K562 (cell line): Measurements from ENCODE around the gene ALDH3A2. TPM values are rescaled to one million over a fixed set of nuclear protein-coding genes. Genes with fewer than 3 reads are reported as not detected.

ENCODE experiments used
- ATAC-seq: fragments of 200-7000 bp; cut with Tn5 transposase; 3 replicates; pipeline ENCODE4 v1.9.1; 2020; ENCODE audit warnings: moderate library complexity
- BruUV-seq: library from RNA; stranded (reverse); fragments of 400-500 nt; replicated peaks from 2 replicates; lab custom pipeline; 2021; lab: Mats Ljungman, UMichigan
- CTCF ChIA-PET: fragments of 300-600 bp; formaldehyde crosslinking; extraction: SDS; loops from one replicate; lab custom pipeline; 2021; ENCODE audit warnings: low intra/inter-chr PET ratio; lab: Yijun Ruan, JAX
- POLR2A ChIA-PET: fragments of 300-600, 350-650 bp; sonication (Branson Sonifier 250); formaldehyde crosslinking; extraction: SDS; loops from one replicate; lab custom pipeline; 2021; ENCODE audit warnings: antibody characterized with exemption, inconsistent platforms; lab: Yijun Ruan, JAX
- DNase-seq, 4 experiments: peaks; one replicate each; pipeline versions ENCODE4 v3.0.0 to v3.0.0-alpha.2; 2011 to 2018; ENCODE audit warnings: low spot score in 3 of 4, mixed read lengths in 3 of 4; ENCODE audit errors: extremely low read depth in 1 of 4
- FAIRE-seq: peaks from 2 replicates; lab custom pipeline; 2011; peaks lifted over from hg19 to GRCh38; lab: Jason Lieb, UNC
- H2AFZ ChIP-seq: 2 replicates; pipeline ENCODE4 v1.6.0; 2011; ENCODE audit warnings: low read depth, low read length, control low read depth, inconsistent platforms
- H3K27ac ChIP-seq: fragments of 200-600 bp; 3 replicates; pipeline ENCODE4 v1.8.0; 2011; ENCODE audit warnings: low read depth, mild to moderate bottlenecking, control low read depth, inconsistent platforms, low read length, moderate library complexity, mixed read lengths; ENCODE audit errors: extremely low read depth
- H3K27me3 ChIP-seq, 2 experiments: fragments of 300-600 bp in 1 of 2; 2 replicates in 1 of 2; 3 replicates in 1 of 2; pipeline versions ENCODE4 v1.6.0 to v1.8.0; 2011; ENCODE audit warnings: inconsistent platforms in 2 of 2, low read length in 2 of 2, mild to moderate bottlenecking in 1 of 2, mixed read lengths in 1 of 2, moderate library complexity in 1 of 2; ENCODE audit not compliant: control insufficient read depth in 2 of 2, insufficient read depth in 2 of 2
- H3K36me3 ChIP-seq: fragments of 300-600 bp; 3 replicates; pipeline ENCODE4 v1.8.0; 2011; ENCODE audit warnings: mild to moderate bottlenecking, low read length, inconsistent platforms; ENCODE audit not compliant: control insufficient read depth, insufficient read depth
- H3K4me1 ChIP-seq, 2 experiments: fragments of 200-600 bp in 1 of 2; replicated peaks in 1 of 2; 2 replicates in 1 of 2; 3 replicates in 1 of 2; pipeline versions ENCODE4 v1.5.1 to v1.8.0; 2011; ENCODE audit warnings: inconsistent platforms in 2 of 2, low read length in 2 of 2, mild to moderate bottlenecking in 1 of 2, mixed read lengths in 1 of 2, moderate library complexity in 1 of 2; ENCODE audit not compliant: control insufficient read depth in 2 of 2, insufficient read depth in 2 of 2
- H3K4me2 ChIP-seq: 2 replicates; pipeline ENCODE4 v1.6.1; 2011; ENCODE audit warnings: low read length, control low read depth, inconsistent platforms, mixed read lengths; ENCODE audit not compliant: insufficient read depth
- H3K4me3 ChIP-seq: fragments of 200-600 bp; sonication (generic), shearing (Covaris generic); 2 replicates; pipeline ENCODE4 v1.5.1; 2016; ENCODE audit warnings: control low read depth, inconsistent platforms
- H3K79me2 ChIP-seq: fragments of 200-600 bp; 3 replicates; pipeline ENCODE4 v1.8.0; 2011; ENCODE audit warnings: low read length, inconsistent platforms; ENCODE audit not compliant: control insufficient read depth, insufficient read depth
- H3K9ac ChIP-seq, 2 experiments: 2 replicates each; pipeline versions ENCODE4 v1.6.0 to v1.6.1; 2011; ENCODE audit warnings: low read depth in 2 of 2, low read length in 2 of 2, control low read depth in 1 of 2, inconsistent platforms in 1 of 2, mild to moderate bottlenecking in 1 of 2, mixed read lengths in 1 of 2; ENCODE audit not compliant: insufficient read depth in 1 of 2
- H3K9me1 ChIP-seq: one replicate; pipeline ENCODE4 v1.6.0; 2011; ENCODE audit warnings: inconsistent platforms, mild to moderate bottlenecking, low read length, moderate library complexity; ENCODE audit not compliant: control insufficient read depth, insufficient read depth
- H3K9me3 ChIP-seq: replicated peaks from 2 replicates; pipeline ENCODE4 v1.5.1; 2011; ENCODE audit warnings: low read depth, low read length, inconsistent platforms; ENCODE audit not compliant: control insufficient read depth, insufficient read depth
- H4K20me1 ChIP-seq: replicated peaks from 2 replicates; pipeline ENCODE4 v1.6.1; 2011; ENCODE audit warnings: low read length, inconsistent platforms, mixed read lengths; ENCODE audit not compliant: control insufficient read depth, insufficient read depth
- ELF4 ChIP-seq: fragments of 450-650 bp; formaldehyde crosslinking; IDR thresholded peaks from 2 replicates; pipeline ENCODE4 v1.4.0; 2022; ENCODE audit warnings: missing genetic modification characterization
- HOXB6 ChIP-seq: fragments of 250-450 bp; sonication (Bioruptor Pico); IDR thresholded peaks from 2 replicates; pipeline ENCODE4 v1.5.1; 2022; ENCODE audit warnings: mild to moderate bottlenecking, borderline replicate concordance
- NFXL1 ChIP-seq: fragments of 450-650 bp; formaldehyde crosslinking; IDR thresholded peaks from 2 replicates; pipeline ENCODE4 v1.4.0; 2021; ENCODE audit warnings: mild to moderate bottlenecking
- SMARCC2 ChIP-seq: fragments of 450-650 bp; IDR thresholded peaks from 2 replicates; pipeline ENCODE4 v1.6.1; 2017; ENCODE audit warnings: antibody characterized with exemption, moderate library complexity, mild to moderate bottlenecking, low read depth
- TCF7 ChIP-seq: sonication (generic); IDR thresholded peaks from 2 replicates; pipeline ENCODE4 v1.6.1; 2016; ENCODE audit warnings: antibody characterized with exemption, borderline replicate concordance
- U2AF2 ChIP-seq: fragments of 200-400 bp; formaldehyde crosslinking; optimal IDR thresholded peaks from 2 replicates; pipeline ENCODE3; 2017; ENCODE audit warnings: low read depth, mild to moderate bottlenecking, low read length
- ZNF79 ChIP-seq: fragments of 250-450 bp; sonication (Bioruptor Pico); IDR thresholded peaks from 2 replicates; pipeline ENCODE4 v1.4.0; 2020; ENCODE audit warnings: low read depth, mild to moderate bottlenecking, moderate library complexity
- WGBS: fragments of 100-300 bp; shearing (Covaris generic); methylation state at CpG from one replicate; pipeline ENCODE4 v1.1.6; 2016; ENCODE audit warnings: low coverage, mixed read lengths; ENCODE audit not compliant: insufficient coverage; ENCODE audit errors: missing lambda C conversion rate; 5-methylcytosine and 5-hydroxymethylcytosine counted together
- in situ Hi-C: fragments of 300-500 bp; cut with MboI; formaldehyde crosslinking; loops from 4 replicates; pipeline ENCODE4 v1.15.0; 2018; ENCODE audit warnings: inconsistent platforms, mixed read lengths
- intact Hi-C: fragments of 100-400 bp; cut with micrococcal nuclease; formaldehyde crosslinking; loops from 2 replicates; pipeline ENCODE4 v1.14.2; 2022
- polyA plus RNA-seq, 8 experiments: library from polyadenylated mRNA; depleted of rRNA in 4 of 8; stranded (reverse) in 5 of 8; unstranded in 3 of 8; fragments of >200 nt; fragmentation: Nextera tagmentation in 2 of 8; fragmentation: Illumina TruSeq in 1 of 8; extraction: Ambion mirVana in 2 of 8; extraction: Trizol in 1 of 8; gene quantifications; 2 replicates each; pipeline versions ENCODE4 v1.2.1 to v1.2.3, GENCODE V29; 2011 to 2014; ENCODE audit warnings: inconsistent platforms in 1 of 8, missing spikeins in 1 of 8
- total RNA-seq, 7 experiments: library from RNA; depleted of rRNA in 6 of 7; stranded (reverse); fragments of >200 nt in 6 of 7; fragmentation: Illumina TruSeq in 2 of 7; extraction: Trizol in 2 of 7; gene quantifications; 2 replicates each; pipeline versions ENCODE4 v1.2.1 to v1.2.3, GENCODE V29; 2011 to 2021; ENCODE audit warnings: low replicate concordance in 1 of 7
- TF ChIP-seq, protein P1 (sequence below): fragments of 450-650 bp; IDR thresholded peaks from 2 replicates; pipeline ENCODE4 v1.6.1; 2016; ENCODE audit warnings: borderline replicate concordance

The ALDH3A2 gene
- total and polyA plus RNA-seq, 9 of the 15 experiments (the other 6 are each of a cell fraction or from before 2014, with no cell fraction given): 0.01 to 0.78 (median 0.12) TPM; not detected in 5

DNA sequence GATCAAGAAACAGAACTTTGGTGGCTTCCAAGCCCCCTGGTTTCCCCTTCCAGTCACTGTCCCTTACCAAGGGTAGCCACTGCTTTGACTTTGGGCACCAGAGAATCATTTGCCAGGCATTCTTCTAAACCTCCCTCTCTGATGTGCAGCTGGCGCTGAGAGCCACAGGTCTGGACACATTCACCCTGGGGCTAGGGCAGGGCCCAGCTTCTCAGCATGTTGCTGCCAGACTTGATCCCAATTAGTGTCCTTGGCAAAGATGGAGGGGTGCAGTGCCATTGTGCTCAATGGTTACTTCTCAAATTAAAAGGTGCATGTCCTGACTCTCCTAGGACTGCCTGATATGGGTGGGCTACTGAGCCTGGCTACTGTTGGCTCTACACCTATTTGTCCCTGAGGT, 75.4 kb downstream of the ALDH3A2 start:
- H3K4me1 ChIP-seq: peaks cover 0 to 4% of the 10 kb centered on the region in 2 experiments; a peak in 2 of 5 replicates
- H3K36me3 ChIP-seq: no peaks in the 10 kb centered on the region
- CTCF ChIA-PET: no interaction called here
- no TSS peak for BruUV-seq
- 8% methylated on average over 1 of the region's 1 CpG for WGBS
- no peaks in the 10 kb centered on the region for H3K9me3 ChIP-seq
- no peaks in the 10 kb centered on the region for H3K9me1 ChIP-seq
- ATAC-seq (no peak), DNase-seq (no peak), FAIRE-seq (no peak)
- in situ Hi-C loops (no loop called here), intact Hi-C loops (no loop called here)
- no peak overlapping the region for H3K9ac ChIP-seq
- POLR2A ChIA-PET: no interaction called here
- no peak overlapping the region for H3K4me2 ChIP-seq
- no peaks in the 10 kb centered on the region for H4K20me1 ChIP-seq
- no peak overlapping the region for H3K27ac ChIP-seq
- peaks cover 0 to 25% of the 10 kb centered on the region in 2 experiments; a peak in 2 of 5 replicates for H3K27me3 ChIP-seq
- H3K4me3 ChIP-seq: no peak overlapping the region
- H3K79me2 ChIP-seq: no peaks in the 10 kb centered on the region
- no peak for TF ChIP-seq SMARCC2
- no peak for TF ChIP-seq NFXL1 (CRISPR knock-in tag)
- TF ChIP-seq HOXB6 (CRISPR knock-in tag): no peak
- no peak for TF ChIP-seq TCF7
- TF ChIP-seq, protein P1, sequence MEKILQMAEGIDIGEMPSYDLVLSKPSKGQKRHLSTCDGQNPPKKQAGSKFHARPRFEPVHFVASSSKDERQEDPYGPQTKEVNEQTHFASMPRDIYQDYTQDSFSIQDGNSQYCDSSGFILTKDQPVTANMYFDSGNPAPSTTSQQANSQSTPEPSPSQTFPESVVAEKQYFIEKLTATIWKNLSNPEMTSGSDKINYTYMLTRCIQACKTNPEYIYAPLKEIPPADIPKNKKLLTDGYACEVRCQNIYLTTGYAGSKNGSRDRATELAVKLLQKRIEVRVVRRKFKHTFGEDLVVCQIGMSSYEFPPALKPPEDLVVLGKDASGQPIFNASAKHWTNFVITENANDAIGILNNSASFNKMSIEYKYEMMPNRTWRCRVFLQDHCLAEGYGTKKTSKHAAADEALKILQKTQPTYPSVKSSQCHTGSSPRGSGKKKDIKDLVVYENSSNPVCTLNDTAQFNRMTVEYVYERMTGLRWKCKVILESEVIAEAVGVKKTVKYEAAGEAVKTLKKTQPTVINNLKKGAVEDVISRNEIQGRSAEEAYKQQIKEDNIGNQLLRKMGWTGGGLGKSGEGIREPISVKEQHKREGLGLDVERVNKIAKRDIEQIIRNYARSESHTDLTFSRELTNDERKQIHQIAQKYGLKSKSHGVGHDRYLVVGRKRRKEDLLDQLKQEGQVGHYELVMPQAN: no peak
- TF ChIP-seq ELF4 (CRISPR knock-in tag): no peak
- no peak for TF ChIP-seq U2AF2
- TF ChIP-seq ZNF79: no peak
- no peak overlapping the region for H2AFZ ChIP-seq
